ENCODE measurements around the gene SLC35B1.

Gene SLC35B1

DNA sequence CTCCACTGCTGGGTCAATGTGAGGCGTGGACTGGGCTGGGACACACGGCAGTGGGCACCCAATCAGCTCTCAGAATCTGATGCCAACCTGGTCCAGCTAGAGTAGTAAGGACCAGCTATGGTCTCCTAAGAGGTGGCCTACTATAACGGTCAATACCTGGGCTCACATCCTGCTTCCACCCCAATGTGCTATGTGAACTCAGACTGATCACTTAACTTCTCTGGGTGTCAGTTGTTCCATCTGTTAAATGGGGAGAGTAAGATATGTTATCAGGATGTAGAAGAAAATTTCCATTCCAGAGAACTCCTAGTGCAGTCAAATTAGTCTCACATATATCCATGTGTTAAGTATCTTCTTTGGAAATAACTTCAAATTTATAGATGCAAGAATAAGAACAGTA is 42.0 kb upstream of the SLC35B1 start:
- TF ChIP-seq, protein P1, sequence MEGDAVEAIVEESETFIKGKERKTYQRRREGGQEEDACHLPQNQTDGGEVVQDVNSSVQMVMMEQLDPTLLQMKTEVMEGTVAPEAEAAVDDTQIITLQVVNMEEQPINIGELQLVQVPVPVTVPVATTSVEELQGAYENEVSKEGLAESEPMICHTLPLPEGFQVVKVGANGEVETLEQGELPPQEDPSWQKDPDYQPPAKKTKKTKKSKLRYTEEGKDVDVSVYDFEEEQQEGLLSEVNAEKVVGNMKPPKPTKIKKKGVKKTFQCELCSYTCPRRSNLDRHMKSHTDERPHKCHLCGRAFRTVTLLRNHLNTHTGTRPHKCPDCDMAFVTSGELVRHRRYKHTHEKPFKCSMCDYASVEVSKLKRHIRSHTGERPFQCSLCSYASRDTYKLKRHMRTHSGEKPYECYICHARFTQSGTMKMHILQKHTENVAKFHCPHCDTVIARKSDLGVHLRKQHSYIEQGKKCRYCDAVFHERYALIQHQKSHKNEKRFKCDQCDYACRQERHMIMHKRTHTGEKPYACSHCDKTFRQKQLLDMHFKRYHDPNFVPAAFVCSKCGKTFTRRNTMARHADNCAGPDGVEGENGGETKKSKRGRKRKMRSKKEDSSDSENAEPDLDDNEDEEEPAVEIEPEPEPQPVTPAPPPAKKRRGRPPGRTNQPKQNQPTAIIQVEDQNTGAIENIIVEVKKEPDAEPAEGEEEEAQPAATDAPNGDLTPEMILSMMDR (IDR thresholded peaks at IDR 0.05; ENCODE audit: insufficient read depth, low read depth, low read length, missing control alignments), result no peak
- H3K4me3 ChIP-seq (ENCODE audit: low read length), result no peak overlapping the region
- DNase-seq (ENCODE audit: low read depth), result no peak

DNA sequence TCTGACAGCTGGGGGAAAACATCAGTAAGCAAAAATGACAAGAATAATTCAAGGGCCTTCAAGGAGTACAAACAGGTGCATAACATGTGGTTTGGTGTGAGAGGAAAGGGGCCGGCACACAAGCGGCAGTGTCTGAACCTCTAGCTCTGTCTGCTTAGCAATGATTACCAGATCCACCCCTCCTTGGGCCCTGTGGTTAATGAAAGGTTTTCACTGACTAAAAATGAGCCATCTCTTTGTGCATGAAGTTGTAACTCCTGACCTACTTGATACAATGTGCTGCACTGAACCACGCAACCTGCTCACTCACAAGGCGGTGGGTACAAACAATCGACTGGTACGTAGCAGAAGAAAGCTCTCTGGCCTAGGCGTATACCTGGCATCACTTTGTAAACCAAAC is 41.0 kb upstream of the SLC35B1 start:
- DNase-seq (ENCODE audit: low read depth), result no peak

GRCh38 chr17:49748223-49748622 is 40.5 kb upstream of the SLC35B1 start:
- TF ChIP-seq, protein P1 (IDR thresholded peaks at IDR 0.05; ENCODE audit: insufficient read depth, low read depth, low read length, missing control alignments), result no peak
- DNase-seq (ENCODE audit: low read depth), result no peak
- H3K4me3 ChIP-seq (ENCODE audit: low read length), result no peak overlapping the region

More for the DNA sequence above, 41.0 kb upstream of the SLC35B1 start:
- no peak overlapping the region for H3K4me3 ChIP-seq (ENCODE audit: low read length)
- TF ChIP-seq, protein P1 (IDR thresholded peaks at IDR 0.05; ENCODE audit: insufficient read depth, low read depth, low read length, missing control alignments), result no peak

- TF ChIP-seq, protein P1 (IDR thresholded peaks at IDR 0.05; ENCODE audit: insufficient read depth, low read depth, low read length, missing control alignments), result no peak
- no peak overlapping the region for H3K4me3 ChIP-seq (ENCODE audit: low read length)
- no peak for DNase-seq (ENCODE audit: low read depth)
Observed at GRCh38 chr17:49747632-49748031, 39.9 kb upstream of the SLC35B1 start.

DNA sequence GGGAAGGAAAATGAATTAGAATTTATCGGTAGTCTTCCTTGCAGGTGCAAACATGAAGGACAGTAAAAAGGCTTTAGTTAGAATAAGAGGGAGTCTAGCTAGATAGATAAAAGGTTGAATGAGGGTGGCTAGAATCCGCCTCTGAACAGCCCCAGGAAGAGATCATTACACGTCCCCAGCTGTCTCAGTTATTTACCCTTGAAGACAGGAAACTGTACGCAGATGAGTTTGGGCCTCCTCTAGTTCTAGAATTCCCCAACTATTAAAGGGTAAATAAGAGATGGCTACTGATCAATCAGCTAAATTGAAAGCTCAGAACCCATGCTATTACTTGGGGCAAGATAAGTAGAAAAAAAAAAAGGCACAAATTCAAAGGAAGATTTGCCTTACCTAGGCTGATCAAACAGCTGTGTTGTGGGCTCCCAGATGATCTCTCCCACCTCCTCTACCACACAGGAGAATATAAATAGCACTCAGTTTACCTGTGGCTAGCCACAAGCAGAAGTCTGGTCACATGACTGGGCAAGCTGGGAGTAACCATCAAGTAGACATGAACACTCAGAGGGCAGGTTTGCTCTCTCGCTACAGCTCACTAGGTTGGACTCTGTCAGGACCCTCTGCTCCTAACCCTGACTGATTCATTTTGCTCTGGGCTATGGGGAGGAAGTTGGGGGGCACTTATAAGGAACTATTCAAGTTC is 39.2 kb upstream of the SLC35B1 start:
- no peak overlapping the region for H3K4me3 ChIP-seq (ENCODE audit: low read length)
- no peak for DNase-seq (ENCODE audit: low read depth)
- TF ChIP-seq, protein P1 (IDR thresholded peaks at IDR 0.05; ENCODE audit: insufficient read depth, low read depth, low read length, missing control alignments), result no peak

DNA sequence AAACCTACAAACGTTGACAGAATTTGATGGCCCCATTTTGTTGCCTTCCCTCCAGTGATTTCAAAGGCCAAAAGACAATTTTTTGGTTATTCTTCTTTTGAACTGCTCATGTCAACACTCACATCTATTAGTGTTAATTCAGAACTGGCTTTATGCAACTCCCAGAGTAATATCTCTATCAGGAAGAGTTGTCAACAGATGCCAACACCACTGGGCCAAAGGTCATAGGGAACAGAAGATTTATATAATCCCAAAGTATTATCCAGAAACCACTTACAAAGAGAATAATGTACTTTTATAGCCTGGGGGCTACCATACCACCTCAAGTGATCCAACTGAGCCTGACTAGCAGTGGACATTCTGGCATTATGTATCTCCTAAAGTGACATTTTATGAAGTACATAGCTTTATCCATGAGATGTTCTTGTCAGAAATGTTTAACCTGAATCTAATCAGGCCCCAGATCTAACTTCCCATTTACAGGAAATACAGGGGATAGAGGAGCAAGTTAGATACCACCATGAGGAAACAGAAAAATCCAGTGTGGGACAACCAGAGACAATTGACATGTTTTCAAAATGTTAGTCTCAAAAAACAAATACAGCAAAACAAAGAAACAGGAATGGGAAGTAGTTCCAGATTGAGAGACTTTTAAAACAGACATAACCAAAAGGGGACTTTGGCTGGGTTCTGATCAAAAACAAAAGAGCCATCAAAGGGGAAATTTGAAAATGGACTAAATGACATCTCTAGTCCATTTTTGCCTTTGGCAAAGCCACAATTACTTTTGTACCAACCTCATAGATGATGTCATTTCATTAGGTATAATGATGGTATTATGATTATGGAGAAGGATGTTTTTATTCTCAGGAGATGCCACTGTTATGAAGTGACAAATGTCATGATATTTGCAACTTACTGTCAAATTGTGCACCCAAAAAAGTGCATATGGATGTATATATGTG is 37.7 kb upstream of the SLC35B1 start:
- TF ChIP-seq, protein P1 (IDR thresholded peaks at IDR 0.05; ENCODE audit: insufficient read depth, low read depth, low read length, missing control alignments), result no peak
- no peak for DNase-seq (ENCODE audit: low read depth)
- H3K4me3 ChIP-seq (ENCODE audit: low read length), result no peak overlapping the region
